ENCODE results near the gene CATSPER2.
"Not testable (repeated sequence)": the region's sequence is repeated elsewhere in the genome, so short reads cannot be mapped to it uniquely, and the experiment has no call there.

Gene CATSPER2

DNA sequence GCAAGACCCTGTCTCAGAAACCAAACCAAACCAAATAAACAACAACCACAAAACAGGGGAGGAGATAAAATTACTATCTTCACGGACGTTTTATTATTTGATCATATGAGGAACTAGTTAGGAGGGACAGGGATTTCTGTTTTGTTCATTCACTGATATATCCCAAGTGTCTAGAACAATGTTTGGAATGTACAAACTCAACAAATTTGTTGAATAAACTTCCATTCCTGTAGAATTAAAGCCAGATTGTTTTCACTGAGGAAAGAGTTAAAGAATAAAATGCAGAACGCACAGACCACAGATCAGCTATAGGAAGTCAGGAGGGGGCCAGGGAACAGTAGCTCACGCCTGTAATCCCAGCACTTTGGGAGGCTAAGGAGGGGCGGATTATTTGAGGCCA lies 23.5 kb downstream of the CATSPER2 start:
- TF ChIP-seq, protein P1, sequence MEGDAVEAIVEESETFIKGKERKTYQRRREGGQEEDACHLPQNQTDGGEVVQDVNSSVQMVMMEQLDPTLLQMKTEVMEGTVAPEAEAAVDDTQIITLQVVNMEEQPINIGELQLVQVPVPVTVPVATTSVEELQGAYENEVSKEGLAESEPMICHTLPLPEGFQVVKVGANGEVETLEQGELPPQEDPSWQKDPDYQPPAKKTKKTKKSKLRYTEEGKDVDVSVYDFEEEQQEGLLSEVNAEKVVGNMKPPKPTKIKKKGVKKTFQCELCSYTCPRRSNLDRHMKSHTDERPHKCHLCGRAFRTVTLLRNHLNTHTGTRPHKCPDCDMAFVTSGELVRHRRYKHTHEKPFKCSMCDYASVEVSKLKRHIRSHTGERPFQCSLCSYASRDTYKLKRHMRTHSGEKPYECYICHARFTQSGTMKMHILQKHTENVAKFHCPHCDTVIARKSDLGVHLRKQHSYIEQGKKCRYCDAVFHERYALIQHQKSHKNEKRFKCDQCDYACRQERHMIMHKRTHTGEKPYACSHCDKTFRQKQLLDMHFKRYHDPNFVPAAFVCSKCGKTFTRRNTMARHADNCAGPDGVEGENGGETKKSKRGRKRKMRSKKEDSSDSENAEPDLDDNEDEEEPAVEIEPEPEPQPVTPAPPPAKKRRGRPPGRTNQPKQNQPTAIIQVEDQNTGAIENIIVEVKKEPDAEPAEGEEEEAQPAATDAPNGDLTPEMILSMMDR (IDR thresholded peaks at IDR 0.05; ENCODE audit: control insufficient read depth, extremely low read depth, insufficient read depth): no peak
- DNase-seq (ENCODE audit: low read depth): no peak

DNA sequence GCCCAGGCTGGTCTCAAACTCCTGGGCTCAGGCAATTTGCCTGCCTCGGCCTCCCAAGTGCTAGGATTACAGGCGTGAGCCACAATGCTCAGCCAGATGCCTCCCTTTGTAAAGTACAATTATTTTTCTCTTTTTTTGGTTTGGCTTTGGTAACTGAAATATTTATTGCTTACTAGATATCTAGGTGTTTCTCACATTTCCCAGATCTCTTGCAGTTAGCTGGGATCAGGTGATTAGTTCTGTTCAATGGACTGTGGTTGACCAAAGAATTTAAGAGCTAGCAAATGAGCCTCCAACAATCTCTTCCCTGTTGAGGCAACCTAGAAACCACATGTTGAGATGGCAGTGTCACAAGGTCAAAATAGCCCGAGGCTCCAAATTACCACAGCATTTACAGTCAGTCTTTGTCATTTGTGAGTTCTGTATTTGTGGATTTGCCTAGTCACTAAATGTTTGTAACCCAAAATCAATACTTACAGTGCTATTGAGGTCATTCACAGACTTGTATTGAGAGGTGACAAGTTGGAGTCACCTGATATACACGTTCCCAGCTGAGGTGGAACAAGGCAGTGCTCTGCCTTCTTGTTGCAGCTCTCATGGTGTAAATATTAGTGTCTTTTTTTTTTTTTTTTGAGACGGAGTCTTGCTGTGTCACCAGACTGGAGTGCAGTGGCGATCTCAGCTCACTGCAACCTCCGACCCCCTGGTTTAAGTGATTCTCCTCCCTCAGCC lies 26.4 kb downstream of the CATSPER2 start:
- H3K4me3 ChIP-seq (ENCODE audit: low read depth, low read length); DNase-seq (ENCODE audit: low read depth): not testable (repeated sequence)

More for the DNA sequence above, 23.5 kb downstream of the CATSPER2 start:
- H3K4me3 ChIP-seq (ENCODE audit: low read depth, low read length): no peak overlapping the region

DNA sequence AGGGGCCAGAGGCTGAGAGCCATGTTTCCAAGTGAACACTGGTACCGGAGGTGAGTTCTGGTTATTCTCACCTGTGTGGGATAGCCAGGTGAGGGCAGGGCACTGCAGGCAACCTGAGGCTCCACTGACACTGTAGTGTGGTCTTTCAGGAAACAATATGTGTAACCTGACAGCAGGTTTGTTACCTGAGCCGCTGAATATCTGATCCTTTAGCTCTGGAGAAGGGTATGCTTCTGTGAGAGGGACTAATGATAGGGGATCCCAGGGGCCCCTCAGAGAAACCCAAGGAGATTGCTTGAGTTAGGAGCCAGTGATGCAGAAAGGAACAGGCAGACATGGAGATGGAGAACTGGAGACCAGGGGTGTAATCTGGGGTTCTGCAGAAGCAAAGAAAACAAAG lies 29.9 kb downstream of the CATSPER2 start, which contains the start of gene STRC:
TSS of gene STRC (minus strand) at position 101 of the 400 bp plus-strand sequence. CDS start at position 23, 78 bp downstream.
- not testable (repeated sequence) for H3K4me3 ChIP-seq (ENCODE audit: low read depth, low read length); DNase-seq (ENCODE audit: low read depth)

DNA sequence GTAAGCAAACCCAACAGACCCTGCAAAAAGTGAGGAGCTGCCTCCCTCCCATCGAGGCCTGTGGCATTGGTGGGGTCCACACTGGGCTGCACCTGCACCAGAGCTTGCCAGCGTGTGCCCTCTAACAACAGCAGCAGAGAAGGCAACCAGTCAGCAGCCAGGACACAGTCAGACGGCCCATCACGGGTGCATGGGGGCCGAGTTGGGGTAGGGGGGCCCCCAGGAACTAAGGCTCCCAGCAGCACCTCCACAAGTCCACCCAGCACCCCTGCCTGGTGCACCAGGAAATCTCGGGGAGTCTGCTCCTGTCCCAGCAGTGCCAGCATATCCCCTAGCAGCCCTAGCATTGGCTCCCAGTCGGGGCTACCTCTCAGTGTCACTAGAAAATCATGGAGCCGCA lies 30.9 kb downstream of the CATSPER2 start:
- not testable (repeated sequence) for DNase-seq (ENCODE audit: low read depth)

DNA sequence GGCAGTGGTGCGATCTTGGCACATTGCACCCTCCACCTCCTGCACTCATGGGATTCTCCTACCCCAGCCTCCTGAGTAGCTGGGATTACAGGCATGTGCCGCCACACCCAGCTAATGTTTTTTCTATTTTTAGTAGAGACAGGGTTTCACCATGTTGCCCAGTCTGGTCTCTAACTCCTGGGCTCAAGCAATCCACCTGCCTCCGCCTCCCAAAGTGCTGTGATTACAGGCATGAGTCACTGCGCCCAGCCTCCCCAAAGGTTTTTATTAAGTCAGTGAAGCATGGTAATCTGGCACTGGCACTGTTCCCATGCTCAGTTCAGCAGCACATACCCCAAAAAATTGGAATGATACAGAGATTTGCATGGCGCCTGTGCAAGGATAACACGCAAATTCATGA lies 46.4 kb downstream of the CATSPER2 start:
- H3K4me3 ChIP-seq (ENCODE audit: low read depth, low read length); DNase-seq (ENCODE audit: low read depth): not testable (repeated sequence)

More for the DNA sequence above, 30.9 kb downstream of the CATSPER2 start:
- H3K4me3 ChIP-seq (ENCODE audit: low read depth, low read length): not testable (repeated sequence)

DNA sequence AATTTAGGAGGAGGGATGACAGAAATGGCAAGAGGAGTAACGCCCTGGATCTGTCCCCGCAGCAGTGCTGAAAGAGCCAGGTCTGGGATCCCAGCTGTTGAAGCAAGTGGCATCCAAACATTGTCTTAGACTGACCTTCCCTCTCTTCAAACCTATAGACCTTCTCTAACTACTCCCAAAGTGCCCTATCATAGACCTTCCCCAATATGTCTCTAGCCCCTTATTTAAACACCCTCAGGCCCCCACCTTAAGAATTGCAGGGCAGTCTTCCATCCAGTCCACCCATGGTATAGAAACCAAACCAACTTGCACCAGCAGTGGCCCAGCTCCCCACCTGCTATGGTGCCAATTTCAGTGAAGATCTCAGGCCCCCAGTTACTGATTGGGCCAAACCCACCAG lies 48.4 kb downstream of the CATSPER2 start:
- H3K4me3 ChIP-seq (ENCODE audit: low read depth, low read length); DNase-seq (ENCODE audit: low read depth): not testable (repeated sequence)

DNA sequence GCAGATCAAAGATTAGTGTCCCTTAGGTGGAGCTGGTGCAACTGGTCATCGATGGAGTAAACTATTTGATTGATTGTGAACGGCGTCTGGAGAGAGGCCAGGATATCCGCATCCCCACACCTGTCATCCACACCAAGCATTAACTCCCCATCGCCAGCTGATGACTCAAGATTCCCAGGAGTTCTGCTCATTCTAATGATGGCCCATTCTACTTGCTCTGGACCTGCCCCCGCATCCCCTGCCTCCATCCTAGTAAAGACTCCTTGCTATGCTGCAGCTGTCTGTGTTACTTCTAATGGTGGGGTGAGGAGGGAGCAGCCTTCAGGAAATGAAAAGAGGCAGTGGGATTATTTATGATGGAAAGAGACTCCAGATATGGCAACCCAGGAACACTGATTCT lies 49.5 kb downstream of the CATSPER2 start:
- not testable (repeated sequence) for DNase-seq (ENCODE audit: low read depth); H3K4me3 ChIP-seq (ENCODE audit: low read depth, low read length)

DNA sequence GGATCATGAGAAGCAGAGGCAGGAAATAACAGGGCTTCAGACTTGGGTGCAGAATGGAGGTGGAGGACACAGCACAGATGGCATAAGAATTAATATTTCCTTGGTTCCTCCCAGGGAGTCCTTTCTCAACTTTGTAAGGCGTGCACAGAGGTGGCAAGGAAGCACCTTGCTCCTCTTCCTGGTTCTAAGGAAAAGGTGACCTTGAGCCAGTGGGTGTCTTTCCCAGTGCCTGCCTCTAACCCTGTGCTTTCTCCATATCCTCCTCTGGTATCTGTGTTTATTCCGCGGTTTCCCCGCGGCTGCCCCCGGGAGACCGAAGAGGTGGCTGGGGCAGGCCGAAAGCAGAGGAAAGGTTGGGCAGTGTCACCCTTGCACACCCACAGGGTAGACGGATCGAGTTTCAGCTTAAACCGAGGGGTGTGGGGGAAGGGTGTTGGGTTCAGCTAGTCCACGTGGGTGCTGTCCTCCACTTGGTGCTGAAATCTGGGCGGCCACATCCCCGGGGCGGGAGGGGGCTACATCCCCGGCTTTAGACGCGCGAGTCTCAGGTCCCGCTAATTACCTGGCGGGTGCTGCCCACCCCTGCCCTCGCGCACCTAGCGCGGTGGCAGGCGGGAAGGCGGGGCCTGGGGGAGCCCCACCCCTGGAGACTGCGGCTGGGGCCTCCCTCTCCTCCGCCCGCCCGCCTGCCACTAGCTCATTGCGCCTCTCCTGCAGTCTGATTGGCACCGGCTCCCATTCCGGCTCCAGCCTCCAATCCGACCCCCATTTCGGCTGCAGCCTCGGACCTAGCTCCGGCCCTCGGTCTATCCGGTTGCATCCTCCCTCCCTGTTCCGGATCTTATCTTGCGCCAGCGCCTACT lies 55.1 kb downstream of the CATSPER2 start, which contains the start of gene CKMT1B:
TSS of gene CKMT1B (plus strand) at position 700 of the 863 bp plus-strand sequence. CDS start 192 bp downstream, outside the sequence.
- H3K4me3 ChIP-seq (ENCODE audit: low read depth, low read length); DNase-seq (ENCODE audit: low read depth): not testable (repeated sequence)

DNA sequence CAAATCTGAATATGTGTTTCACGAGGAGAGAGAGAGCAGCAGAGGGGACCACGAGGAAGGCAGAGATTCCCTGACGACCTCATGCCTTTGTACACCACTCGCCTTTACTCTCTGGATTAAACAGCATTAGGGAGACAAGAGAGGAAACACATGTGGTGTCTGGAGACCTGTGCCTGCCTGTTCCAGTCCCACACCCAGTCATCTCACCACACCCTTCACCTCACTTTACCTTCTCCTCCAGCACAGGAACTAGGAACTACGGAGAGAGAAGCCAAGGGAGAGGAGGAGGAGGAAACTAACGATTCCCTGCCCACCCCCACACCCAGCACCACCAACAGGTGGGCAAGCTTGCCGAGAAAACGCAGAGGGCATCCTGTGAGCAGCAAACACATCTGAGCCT lies 55.8 kb downstream of the CATSPER2 start:
- not testable (repeated sequence) for DNase-seq (ENCODE audit: low read depth); H3K4me3 ChIP-seq (ENCODE audit: low read depth, low read length)

DNA sequence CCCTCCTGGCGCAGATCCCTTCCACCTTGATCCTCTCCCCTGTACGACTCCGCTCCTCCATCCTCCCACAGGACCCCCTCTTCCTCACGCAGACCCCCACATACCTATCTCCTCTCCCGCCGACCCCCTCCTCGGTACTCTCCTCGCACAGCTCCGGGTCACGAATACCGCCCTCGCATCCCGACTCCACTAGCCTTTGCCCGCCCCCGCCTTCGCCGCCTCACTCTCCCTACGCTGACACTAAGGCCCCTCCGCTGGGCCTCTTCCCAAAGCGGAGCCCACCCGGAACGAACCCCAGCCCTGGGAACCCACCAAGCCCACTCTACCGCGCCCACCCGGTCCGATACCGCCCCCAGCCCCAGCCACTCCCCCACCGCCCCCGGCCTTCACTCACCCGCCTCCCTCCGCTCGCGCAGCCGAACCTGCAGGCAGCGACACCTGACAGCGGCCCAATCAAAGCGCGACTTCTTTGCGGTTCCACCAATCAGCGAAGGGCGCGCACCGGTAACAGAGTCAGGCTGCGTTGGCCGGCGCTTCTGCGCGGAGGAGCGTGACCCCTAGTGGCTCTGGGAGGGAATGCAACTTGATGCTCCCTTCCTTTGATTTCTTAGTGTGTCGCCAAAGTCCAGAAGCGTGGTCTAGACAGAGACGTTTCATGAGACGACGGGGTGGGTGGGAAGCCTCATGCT lies 58.7 kb downstream of the CATSPER2 start, which contains the start of gene PPIP5K1:
TSS of gene PPIP5K1 (minus strand) at position 431 of the 689 bp plus-strand sequence. CDS start 5,704 bp downstream, outside the sequence.
- DNase-seq (ENCODE audit: low read depth); H3K4me3 ChIP-seq (ENCODE audit: low read depth, low read length): not testable (repeated sequence)
